BE2C (cell line): Measurements from ENCODE around the gene GAD2.

ENCODE experiments used
- DNase-seq: peaks from one replicate; pipeline ENCODE4 v3.0.0-alpha.2; 2020
- H3K27me3 ChIP-seq: fragments of 250-450 bp; sonication (Bioruptor Pico); 2 replicates; pipeline ENCODE4 v1.5.1; 2020; ENCODE audit warnings: mild to moderate bottlenecking
- H3K36me3 ChIP-seq: fragments of 250-450 bp; sonication (Bioruptor Pico); 2 replicates; pipeline ENCODE4 v1.5.1; 2020; ENCODE audit warnings: mild to moderate bottlenecking
- H3K4me1 ChIP-seq: fragments of 250-450 bp; sonication (Bioruptor Pico); 2 replicates; pipeline ENCODE4 v1.5.1; 2020
- H3K4me3 ChIP-seq: 2 replicates; pipeline ENCODE4 v1.5.1; 2011; ENCODE audit warnings: low read depth, low read length
- H3K9me3 ChIP-seq: fragments of 250-450 bp; sonication (Bioruptor Pico); 2 replicates; pipeline ENCODE4 v1.5.1; 2020
- TF ChIP-seq, protein P1 (sequence below): IDR thresholded peaks from 2 replicates; pipeline ENCODE4 v1.5.1; 2012; ENCODE audit warnings: mild to moderate bottlenecking, low read depth, low read length

GAD2 gene

DNA sequence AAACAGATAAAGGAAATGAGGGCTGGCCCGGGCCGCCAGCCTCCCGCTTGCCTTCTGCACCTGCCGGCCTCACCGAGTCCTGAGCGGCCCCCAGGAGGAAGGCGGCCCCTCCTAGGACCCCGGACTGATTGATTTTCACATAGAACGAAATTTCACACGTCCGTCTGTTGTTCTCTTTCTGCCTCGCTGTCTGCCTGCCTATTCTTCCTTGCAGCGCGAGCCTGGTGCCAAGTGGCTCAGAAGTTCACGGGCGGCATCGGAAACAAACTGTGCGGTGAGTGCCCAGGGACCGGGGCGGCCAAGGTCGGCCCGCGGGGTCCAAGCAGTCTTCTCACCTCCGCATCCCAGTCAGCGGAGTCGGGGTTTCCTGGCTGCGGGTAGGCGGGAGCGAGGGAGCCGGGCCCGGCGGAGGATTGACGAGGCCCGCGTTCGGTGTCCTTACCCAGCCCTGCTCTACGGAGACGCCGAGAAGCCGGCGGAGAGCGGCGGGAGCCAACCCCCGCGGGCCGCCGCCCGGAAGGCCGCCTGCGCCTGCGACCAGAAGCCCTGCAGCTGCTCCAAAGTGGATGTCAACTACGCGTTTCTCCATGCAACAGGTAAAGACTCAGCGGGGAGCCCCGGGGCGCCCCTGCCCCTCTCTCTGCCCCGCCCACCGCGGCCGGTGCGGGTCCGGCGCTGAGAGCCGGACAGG is 967 bp downstream of the GAD2 start:
- no peaks in the 10 kb centered on the region for H3K4me1 ChIP-seq
- H3K9me3 ChIP-seq = no peaks in the 10 kb centered on the region
- no peak for DNase-seq
- H3K27me3 ChIP-seq = peaks cover 79% of the 10 kb centered on the region
- H3K36me3 ChIP-seq = no peaks in the 10 kb centered on the region
- TF ChIP-seq, protein P1, sequence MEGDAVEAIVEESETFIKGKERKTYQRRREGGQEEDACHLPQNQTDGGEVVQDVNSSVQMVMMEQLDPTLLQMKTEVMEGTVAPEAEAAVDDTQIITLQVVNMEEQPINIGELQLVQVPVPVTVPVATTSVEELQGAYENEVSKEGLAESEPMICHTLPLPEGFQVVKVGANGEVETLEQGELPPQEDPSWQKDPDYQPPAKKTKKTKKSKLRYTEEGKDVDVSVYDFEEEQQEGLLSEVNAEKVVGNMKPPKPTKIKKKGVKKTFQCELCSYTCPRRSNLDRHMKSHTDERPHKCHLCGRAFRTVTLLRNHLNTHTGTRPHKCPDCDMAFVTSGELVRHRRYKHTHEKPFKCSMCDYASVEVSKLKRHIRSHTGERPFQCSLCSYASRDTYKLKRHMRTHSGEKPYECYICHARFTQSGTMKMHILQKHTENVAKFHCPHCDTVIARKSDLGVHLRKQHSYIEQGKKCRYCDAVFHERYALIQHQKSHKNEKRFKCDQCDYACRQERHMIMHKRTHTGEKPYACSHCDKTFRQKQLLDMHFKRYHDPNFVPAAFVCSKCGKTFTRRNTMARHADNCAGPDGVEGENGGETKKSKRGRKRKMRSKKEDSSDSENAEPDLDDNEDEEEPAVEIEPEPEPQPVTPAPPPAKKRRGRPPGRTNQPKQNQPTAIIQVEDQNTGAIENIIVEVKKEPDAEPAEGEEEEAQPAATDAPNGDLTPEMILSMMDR = no peak
- no peak overlapping the region for H3K4me3 ChIP-seq

DNA sequence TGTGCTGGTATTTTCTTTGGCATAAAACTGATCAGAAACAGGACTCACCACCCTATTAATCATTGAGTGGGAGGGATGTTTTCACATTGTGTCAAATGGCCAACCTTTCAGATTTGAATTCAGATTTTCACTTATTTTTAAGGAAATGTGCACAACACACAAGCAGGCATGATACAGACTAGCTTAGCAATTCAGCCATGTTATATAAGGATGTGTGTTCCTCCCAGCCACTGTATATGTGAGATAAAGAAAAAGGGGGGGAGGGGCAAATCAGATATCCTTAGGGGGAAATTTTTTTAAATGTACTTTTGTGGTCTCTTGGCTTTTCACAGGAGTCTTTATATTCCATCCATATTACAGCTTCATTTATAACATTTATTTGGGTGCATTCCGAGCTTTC is 3.1 kb downstream of the GAD2 start:
- TF ChIP-seq, protein P1 = no peak
- H3K27me3 ChIP-seq = peaks cover 60% of the 10 kb centered on the region
- no peak for DNase-seq
- H3K4me3 ChIP-seq = no peak overlapping the region
- H3K9me3 ChIP-seq = no peaks in the 10 kb centered on the region
- H3K4me1 ChIP-seq = no peaks in the 10 kb centered on the region
- H3K36me3 ChIP-seq = no peaks in the 10 kb centered on the region

DNA sequence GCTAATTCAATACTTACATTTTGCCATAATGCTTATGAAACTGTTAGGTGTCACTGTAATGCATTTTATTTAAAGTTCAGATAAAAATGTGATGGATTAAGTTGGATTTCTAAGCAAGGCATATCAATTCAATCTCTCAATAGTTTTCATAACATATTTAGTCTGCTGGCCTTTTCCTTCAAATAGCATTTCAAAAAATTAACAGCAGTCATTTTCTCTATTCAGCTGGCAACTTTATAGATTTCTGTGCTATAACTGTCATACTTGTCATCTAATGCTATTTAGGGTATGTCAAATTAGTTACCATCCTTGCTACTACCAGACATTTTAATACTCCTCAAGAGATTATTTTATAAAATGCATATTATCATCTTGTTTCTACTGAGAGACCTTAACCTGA is 4.3 kb downstream of the GAD2 start:
- peaks cover 48% of the 10 kb centered on the region for H3K27me3 ChIP-seq
- H3K4me3 ChIP-seq = no peak overlapping the region
- no peaks in the 10 kb centered on the region for H3K4me1 ChIP-seq
- DNase-seq = no peak
- H3K36me3 ChIP-seq = no peaks in the 10 kb centered on the region
- TF ChIP-seq, protein P1 = no peak
- H3K9me3 ChIP-seq = no peaks in the 10 kb centered on the region

DNA sequence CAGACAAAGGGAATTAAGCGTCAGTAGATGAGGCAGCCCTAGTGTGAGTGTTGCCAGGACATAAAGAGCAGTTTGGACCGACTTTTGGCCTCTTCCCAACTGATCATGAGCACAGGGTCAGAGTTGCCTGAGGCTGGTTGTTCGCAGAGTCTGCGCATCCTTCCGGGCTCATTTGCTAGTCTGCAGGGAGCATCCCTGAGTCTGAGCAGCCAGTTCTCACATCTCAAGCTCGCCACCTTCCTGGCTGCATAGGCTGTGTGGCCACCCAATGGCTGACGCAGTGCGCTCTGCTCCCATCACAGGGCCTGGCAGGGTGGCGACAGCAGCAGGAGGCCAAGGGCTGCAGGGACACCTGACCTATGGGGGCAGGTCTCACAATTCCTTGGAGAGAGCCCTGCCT is 5.0 kb downstream of the GAD2 start:
- H3K4me3 ChIP-seq = no peak overlapping the region
- no peak for DNase-seq
- TF ChIP-seq, protein P1 = no peak
- no peaks in the 10 kb centered on the region for H3K36me3 ChIP-seq
- peaks cover 42% of the 10 kb centered on the region for H3K27me3 ChIP-seq
- H3K4me1 ChIP-seq = no peaks in the 10 kb centered on the region
- no peaks in the 10 kb centered on the region for H3K9me3 ChIP-seq

DNA sequence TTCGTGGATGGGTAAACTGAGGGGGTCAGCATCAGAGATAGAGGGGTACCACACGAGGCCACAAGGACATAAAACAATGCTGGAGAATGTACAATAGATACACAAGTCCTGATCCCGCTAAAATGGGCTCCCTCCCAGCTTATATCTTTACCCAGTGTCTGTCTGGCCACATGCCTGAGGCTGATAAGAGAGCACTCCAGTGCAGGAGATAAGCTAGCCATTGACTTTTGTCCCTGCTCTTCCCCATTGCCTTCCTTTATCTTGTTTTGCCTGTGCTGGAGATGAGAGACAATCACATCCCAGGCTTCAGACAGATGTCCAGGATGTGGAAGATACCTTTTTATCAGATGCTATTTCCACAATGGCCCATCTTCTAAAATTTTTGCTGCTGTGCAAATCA is 6.0 kb downstream of the GAD2 start:
- no peaks in the 10 kb centered on the region for H3K9me3 ChIP-seq
- H3K27me3 ChIP-seq = peaks cover 31% of the 10 kb centered on the region

DNA sequence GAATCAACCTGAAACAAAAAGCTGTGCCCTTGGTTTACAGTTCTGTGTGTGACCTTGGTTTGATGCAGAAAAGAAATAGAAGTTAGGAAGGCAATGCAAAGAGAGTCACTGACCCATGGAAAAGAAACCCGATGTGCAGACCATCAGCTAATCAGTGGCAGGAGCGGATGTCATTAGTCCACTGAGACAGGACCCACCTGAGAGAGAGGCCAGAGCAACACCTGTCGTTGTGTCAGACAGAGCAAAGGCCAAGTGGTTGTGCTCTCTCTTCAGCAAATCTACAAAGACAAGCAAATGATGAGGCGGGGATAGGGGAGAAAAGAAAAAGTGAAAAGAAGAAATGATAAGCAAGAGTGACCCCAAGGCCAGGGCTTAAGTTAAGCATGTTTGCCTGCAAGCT is 8.7 kb downstream of the GAD2 start:
- no peaks in the 10 kb centered on the region for H3K36me3 ChIP-seq
- TF ChIP-seq, protein P1 = no peak
- H3K27me3 ChIP-seq = peaks cover 7% of the 10 kb centered on the region; the same call in 1 of the 2 replicates
- H3K4me3 ChIP-seq = no peak overlapping the region
- no peaks in the 10 kb centered on the region for H3K4me1 ChIP-seq
- H3K9me3 ChIP-seq = no peaks in the 10 kb centered on the region
- DNase-seq = no peak

More for the DNA sequence above, 6.0 kb downstream of the GAD2 start:
- DNase-seq = no peak
- Histone ChIP-seq H3K4me3 (no peak overlapping the region), H3K4me1 (no peaks in the 10 kb centered on the region), H3K36me3 (no peaks in the 10 kb centered on the region)
- TF ChIP-seq, protein P1 = no peak
